NT2/D1 (cell line): Measurements from ENCODE around the gene RIT2.

Experiments used
- SUZ12 ChIP-seq: IDR thresholded peaks from 2 replicates; pipeline ENCODE4 v1.6.1; 2011; ENCODE audit not compliant: insufficient read length, insufficient read depth; ENCODE audit errors: extremely low read depth
- YY1 ChIP-seq: IDR thresholded peaks from 2 replicates; pipeline ENCODE4 v1.6.1; 2011; ENCODE audit not compliant: insufficient read length, insufficient read depth

DNA sequence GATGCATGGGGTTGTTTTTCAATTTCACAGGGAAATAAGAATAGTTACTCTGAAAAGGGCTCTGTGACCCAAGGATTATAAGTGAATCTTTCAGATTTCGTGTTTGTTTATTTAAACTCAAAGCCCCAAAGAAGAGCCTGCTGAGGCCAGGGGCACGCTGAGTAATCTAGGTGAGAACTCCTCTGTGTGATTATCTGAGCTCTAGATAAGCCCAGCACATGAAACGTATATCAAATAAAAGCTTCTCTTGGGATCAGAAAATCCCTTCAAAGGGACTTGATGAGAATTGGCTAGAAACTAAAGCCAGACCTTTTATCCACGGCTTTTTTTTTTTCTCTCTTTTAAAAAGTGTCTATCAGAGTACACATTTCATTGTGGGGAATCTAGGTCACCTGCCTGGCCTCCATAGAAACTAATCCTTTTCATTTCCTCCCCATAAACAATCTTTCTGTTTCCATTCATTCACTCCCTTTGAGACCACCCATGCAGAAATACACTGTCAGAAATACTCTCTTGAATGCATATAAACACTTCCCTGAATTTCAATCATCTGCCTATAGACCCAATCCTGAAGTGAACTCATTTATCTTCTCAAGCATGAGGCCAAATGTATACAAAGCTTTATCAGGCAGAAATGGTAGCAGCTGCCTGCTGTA is 137.4 kb downstream of the RIT2 start:
- TF ChIP-seq SUZ12 (no peak), YY1 (no peak)
